Bone marrow (tissue), 2 donors: ENCODE measurements around the gene ARNT2.

Experiments used
- DNase-seq, 2 donors: peaks; one replicate each; lab custom pipeline; 2025; lab: John Stamatoyannopoulos, UW

Gene ARNT2

GRCh38 chr15:80558631-80559319, 154.6 kb downstream of the ARNT2 start:
- DNase-seq = no peak

GRCh38 chr15:80559320-80559693, 155.1 kb downstream of the ARNT2 start:
- DNase-seq = no peak

- DNase-seq = no peak
Observed at GRCh38 chr15:80559761-80560160, 155.6 kb downstream of the ARNT2 start.

- DNase-seq = no peak
Observed at GRCh38 chr15:80560601-80561400, 156.6 kb downstream of the ARNT2 start.

- DNase-seq = no peak
Observed at GRCh38 chr15:80561500-80561899, 157.3 kb downstream of the ARNT2 start.

- no peak for DNase-seq
Observed at GRCh38 chr15:80562033-80562432, 157.9 kb downstream of the ARNT2 start.

GRCh38 chr15:80562846-80563245, 158.7 kb downstream of the ARNT2 start:
- no peak for DNase-seq

GRCh38 chr15:80563372-80563997, 159.3 kb downstream of the ARNT2 start:
- DNase-seq = no peak

- no peak for DNase-seq
Observed at GRCh38 chr15:80564056-80564455, 159.9 kb downstream of the ARNT2 start.

- DNase-seq = no peak
Observed at GRCh38 chr15:80565398-80565797, 161.2 kb downstream of the ARNT2 start.

GRCh38 chr15:80565988-80566387, 161.8 kb downstream of the ARNT2 start:
- DNase-seq = no peak

- DNase-seq = peak in 1 of 2 donors; percentile 75
Observed at GRCh38 chr15:80567721-80568157, 163.6 kb downstream of the ARNT2 start.

- DNase-seq = no peak
Observed at GRCh38 chr15:80568298-80568697, 164.1 kb downstream of the ARNT2 start.

GRCh38 chr15:80568876-80569605, 164.9 kb downstream of the ARNT2 start:
- DNase-seq = no peak

- DNase-seq = no peak
Observed at GRCh38 chr15:80569656-80570055, 165.5 kb downstream of the ARNT2 start.

- DNase-seq = no peak
Observed at GRCh38 chr15:80570553-80570952, 166.4 kb downstream of the ARNT2 start.

- DNase-seq = no peak
Observed at GRCh38 chr15:80572337-80572736, 168.2 kb downstream of the ARNT2 start.

- DNase-seq = no peak
Observed at GRCh38 chr15:80573606-80574005, 169.4 kb downstream of the ARNT2 start.

GRCh38 chr15:80574590-80574989, 170.4 kb downstream of the ARNT2 start:
- no peak for DNase-seq

GRCh38 chr15:80576519-80577090, 172.4 kb downstream of the ARNT2 start:
- no peak for DNase-seq

- no peak for DNase-seq
Observed at GRCh38 chr15:80577552-80578205, 173.5 kb downstream of the ARNT2 start.
